Neural cell (in vitro differentiated cells): Measurements from ENCODE around the gene KATNAL1.

Source experiments
- CTCF ChIP-seq: fragments of 450-650 bp; IDR thresholded peaks from 2 replicates; pipeline ENCODE4 v1.5.1; 2014; ENCODE audit warnings: antibody characterized with exemption, mild to moderate bottlenecking, moderate library complexity; ENCODE audit not compliant: poor library complexity, severe bottlenecking
- EP300 ChIP-seq: fragments of 450-650 bp; conservative IDR thresholded peaks from 2 replicates; pipeline ENCODE4 v1.6.1; 2014; ENCODE audit warnings: antibody characterized with exemption, mild to moderate bottlenecking, moderate library complexity; ENCODE audit not compliant: poor library complexity, severe bottlenecking
- MXI1 ChIP-seq: fragments of 450-650 bp; conservative IDR thresholded peaks from 2 replicates; pipeline ENCODE4 v1.6.1; 2014; ENCODE audit warnings: antibody characterized with exemption, mild to moderate bottlenecking; ENCODE audit not compliant: poor library complexity, severe bottlenecking
- POLR2AphosphoS5 ChIP-seq: IDR thresholded peaks from 2 replicates; pipeline ENCODE4 v1.6.1; 2012
- RAD21 ChIP-seq: fragments of 450-650 bp; conservative IDR thresholded peaks from 2 replicates; pipeline ENCODE4 v1.6.1; 2014; ENCODE audit warnings: antibody characterized with exemption, mild to moderate bottlenecking, moderate library complexity
- REST ChIP-seq: IDR thresholded peaks from 2 replicates; pipeline ENCODE4 v1.6.1; 2012; ENCODE audit warnings: borderline replicate concordance
- TAF1 ChIP-seq: IDR thresholded peaks from 2 replicates; pipeline ENCODE4 v1.6.1; 2012; ENCODE audit warnings: low read depth

GRCh38 chr13:30157616-30157993, 149.7 kb downstream of the KATNAL1 start:
- no peak for TF ChIP-seq POLR2AphosphoS5
- TF ChIP-seq CTCF: no peak
- no peak for TF ChIP-seq MXI1
- TF ChIP-seq REST: no peak
- TF ChIP-seq TAF1: no peak
- no peak for TF ChIP-seq EP300
- no peak for TF ChIP-seq RAD21
